Measurements from ENCODE around the gene MARF1. TPM values are rescaled to one million over a fixed set of nuclear protein-coding genes. Genes with fewer than 3 reads are reported as not detected.

Gene MARF1
- total and polyA plus RNA-seq, 9 of the 15 experiments (the other 6 are each of a cell fraction or from before 2014, with no cell fraction given): 4.7 to 33.2 (median 11.7) TPM

- TF ChIP-seq ZNF592 (IDR thresholded peaks at IDR 0.05) (no peak), BRD9 (IDR thresholded peaks at IDR 0.05; ENCODE audit: low read depth, partially characterized antibody) (peak; percentile 75), MEIS2 (IDR thresholded peaks at IDR 0.05; ENCODE audit: partially characterized antibody) (no peak), NBN (IDR thresholded peaks at IDR 0.05; ENCODE audit: low read depth) (peak; percentile 32; the same call in 1 of the 2 replicates), TCF15 (CRISPR knock-in tag; IDR thresholded peaks at IDR 0.05) (no peak), ZNF644 (tag; IDR thresholded peaks at IDR 0.05; ENCODE audit: low read depth) (no peak), PYGO2 (tag; IDR thresholded peaks at IDR 0.05) (no peak), ESRRB (CRISPR knock-in tag; IDR thresholded peaks at IDR 0.05; ENCODE audit: borderline replicate concordance) (no peak), CLOCK (CRISPR knock-in tag; IDR thresholded peaks at IDR 0.05; ENCODE audit: borderline replicate concordance) (no peak), CUX1 (CRISPR knock-in tag; IDR thresholded peaks at IDR 0.05) (no peak), ZNF766 (CRISPR knock-in tag; conservative IDR thresholded peaks at IDR 0.05) (peak; percentile 86), VEZF1 (CRISPR knock-in tag; IDR thresholded peaks at IDR 0.05) (peak; percentile 54; the same call in 1 of the 2 replicates)
Observed at GRCh38 chr16:15575293-15576049, 67.5 kb downstream of the MARF1 start (continued).
